ENCODE results near the gene UPP2. TPM values are rescaled to one million over a fixed set of nuclear protein-coding genes. Genes with fewer than 3 reads are reported as not detected.

UPP2 gene
- total and polyA plus RNA-seq, 2 experiments from 2014 or later, result not detected

- Histone ChIP-seq H3K4me1 (ENCODE audit: insufficient read depth) (no peaks in the 10 kb centered on the region), H3K79me2 (ENCODE audit: insufficient read depth) (no peaks in the 10 kb centered on the region), H3K9me2 (ENCODE audit: insufficient read depth) (no peaks in the 10 kb centered on the region), H3K4me3 (no peak overlapping the region), H3F3A (ENCODE audit: insufficient read depth) (no peaks in the 10 kb centered on the region), H4K20me1 (ENCODE audit: insufficient read depth) (no peaks in the 10 kb centered on the region), H3K36me3 (ENCODE audit: low read depth) (no peaks in the 10 kb centered on the region), H3K27ac (no peak overlapping the region), H3K9ac (no peak overlapping the region), H3K27me3 (replicated peaks; ENCODE audit: insufficient read depth) (no peaks in the 10 kb centered on the region), H3K4me2 (ENCODE audit: unreplicated experiment) (no peak overlapping the region), H2AFZ (no peak overlapping the region), H3K9me3 (ENCODE audit: low read depth) (no peaks in the 10 kb centered on the region)
- no peak for DNase-seq
- WGBS, 2 experiments (ENCODE audit: low coverage in 1 of 2, low lambda C conversion rate in 2 of 2, missing lambda C conversion rate in 2 of 2), result 45 to 71% methylated on average over 1 of the region's 1 CpG
- in situ Hi-C loops (cut with MboI), result no loop called here
- TF ChIP-seq EZH2phosphoT487 (IDR thresholded peaks at IDR 0.05; ENCODE audit: insufficient read depth, low read depth) (no peak), EZH2 (IDR thresholded peaks at IDR 0.05; ENCODE audit: insufficient read depth, poor library complexity, severe bottlenecking) (no peak)
Measured at GRCh38 chr2:158072361-158072760, 29.3 kb upstream of the UPP2 start.

DNA sequence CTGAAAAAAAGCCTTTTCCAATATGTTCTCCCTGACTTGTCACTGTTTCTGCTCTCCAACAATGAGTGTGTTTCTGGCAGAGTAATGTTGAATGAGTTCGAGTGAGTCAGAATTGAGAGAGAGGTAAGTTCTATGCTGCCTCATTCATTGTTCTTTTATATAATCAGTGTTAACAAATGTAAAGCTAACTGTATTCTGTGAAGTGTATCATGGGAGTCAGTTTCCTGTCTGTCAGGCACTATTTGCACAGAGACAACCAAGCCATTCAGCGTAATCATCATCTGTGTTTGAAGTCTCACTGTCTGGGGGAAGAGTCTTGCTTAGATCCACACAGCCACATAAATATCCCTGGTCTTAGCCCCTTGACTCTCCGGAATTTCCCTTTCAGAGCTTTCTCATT, 22.0 kb upstream of the UPP2 start:
- 0 to 2% methylated on average over 3 of the region's 3 CpGs for WGBS, 2 experiments (ENCODE audit: low coverage in 1 of 2, low lambda C conversion rate in 2 of 2, missing lambda C conversion rate in 2 of 2)
- Histone ChIP-seq H3K9me2 (ENCODE audit: insufficient read depth) (no peaks in the 10 kb centered on the region), H3K9me3 (ENCODE audit: low read depth) (no peaks in the 10 kb centered on the region), H3K4me1 (ENCODE audit: insufficient read depth) (no peaks in the 10 kb centered on the region), H3K9ac (no peak overlapping the region), H2AFZ (no peak overlapping the region), H3K4me2 (ENCODE audit: unreplicated experiment) (no peak overlapping the region), H3F3A (ENCODE audit: insufficient read depth) (no peaks in the 10 kb centered on the region), H3K79me2 (ENCODE audit: insufficient read depth) (no peaks in the 10 kb centered on the region), H3K4me3 (no peak overlapping the region), H4K20me1 (ENCODE audit: insufficient read depth) (no peaks in the 10 kb centered on the region), H3K27ac (no peak overlapping the region), H3K36me3 (ENCODE audit: low read depth) (no peaks in the 10 kb centered on the region), H3K27me3 (replicated peaks; ENCODE audit: insufficient read depth) (0 out of 2 replicates have a peak, but pooled peaks cover 2% of the 10 kb centered on the region)
- TF ChIP-seq EZH2 (IDR thresholded peaks at IDR 0.05; ENCODE audit: insufficient read depth, poor library complexity, severe bottlenecking), result no peak
- no peak for TF ChIP-seq EZH2phosphoT487 (IDR thresholded peaks at IDR 0.05; ENCODE audit: insufficient read depth, low read depth)
- in situ Hi-C loops (cut with MboI), result no loop called here
- peak; percentile 48 for DNase-seq

GRCh38 chr2:158088093-158088492, 13.6 kb upstream of the UPP2 start:
- Histone ChIP-seq H3K4me1 (ENCODE audit: insufficient read depth) (no peaks in the 10 kb centered on the region), H3K79me2 (ENCODE audit: insufficient read depth) (no peaks in the 10 kb centered on the region), H4K20me1 (ENCODE audit: insufficient read depth) (no peaks in the 10 kb centered on the region), H3K4me3 (no peak overlapping the region), H3K36me3 (ENCODE audit: low read depth) (no peaks in the 10 kb centered on the region), H3F3A (ENCODE audit: insufficient read depth) (no peaks in the 10 kb centered on the region), H3K4me2 (ENCODE audit: unreplicated experiment) (no peak overlapping the region), H3K9ac (no peak overlapping the region), H3K9me2 (ENCODE audit: insufficient read depth) (no peaks in the 10 kb centered on the region), H3K27me3 (replicated peaks; ENCODE audit: insufficient read depth) (no peaks in the 10 kb centered on the region), H3K27ac (no peak overlapping the region), H2AFZ (no peak overlapping the region), H3K9me3 (ENCODE audit: low read depth) (no peaks in the 10 kb centered on the region)
- TF ChIP-seq EZH2phosphoT487 (IDR thresholded peaks at IDR 0.05; ENCODE audit: insufficient read depth, low read depth), result no peak
- TF ChIP-seq EZH2 (IDR thresholded peaks at IDR 0.05; ENCODE audit: insufficient read depth, poor library complexity, severe bottlenecking), result no peak
- no peak for DNase-seq
- in situ Hi-C loops (cut with MboI), result no loop called here
- WGBS, 2 experiments (ENCODE audit: low coverage in 1 of 2, low lambda C conversion rate in 2 of 2, missing lambda C conversion rate in 2 of 2), result 24 to 27% methylated on average over 3 of the region's 3 CpGs

DNA sequence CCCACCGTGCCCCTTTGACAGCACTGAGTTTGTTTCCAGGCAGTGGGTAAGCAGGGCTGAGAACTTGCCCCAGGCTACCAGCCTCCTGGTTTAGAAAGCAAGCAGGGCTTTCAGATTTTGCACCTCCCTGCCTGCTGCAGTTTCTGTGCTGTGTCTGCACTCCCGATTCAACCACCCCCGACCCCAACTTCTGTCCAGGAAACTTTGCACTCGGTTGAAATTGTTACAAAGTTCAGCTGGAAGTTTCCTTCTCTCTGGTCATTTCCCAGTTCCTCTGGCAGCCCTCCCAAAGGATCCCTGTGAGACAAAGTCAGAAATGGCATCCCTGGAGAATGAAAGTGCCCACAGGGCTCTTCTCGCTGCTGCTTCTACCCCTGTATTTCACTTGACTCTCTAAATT, 12.4 kb upstream of the UPP2 start:
- no peak for TF ChIP-seq EZH2 (IDR thresholded peaks at IDR 0.05; ENCODE audit: insufficient read depth, poor library complexity, severe bottlenecking)
- Histone ChIP-seq H3F3A (ENCODE audit: insufficient read depth) (no peaks in the 10 kb centered on the region), H3K9me3 (ENCODE audit: low read depth) (no peaks in the 10 kb centered on the region), H3K36me3 (ENCODE audit: low read depth) (no peaks in the 10 kb centered on the region), H3K9ac (no peak overlapping the region), H3K4me3 (no peak overlapping the region), H3K79me2 (ENCODE audit: insufficient read depth) (no peaks in the 10 kb centered on the region), H3K27me3 (replicated peaks; ENCODE audit: insufficient read depth) (no peaks in the 10 kb centered on the region), H3K9me2 (ENCODE audit: insufficient read depth) (no peaks in the 10 kb centered on the region), H3K4me2 (ENCODE audit: unreplicated experiment) (no peak overlapping the region), H4K20me1 (ENCODE audit: insufficient read depth) (no peaks in the 10 kb centered on the region), H3K27ac (no peak overlapping the region), H3K4me1 (ENCODE audit: insufficient read depth) (no peaks in the 10 kb centered on the region), H2AFZ (no peak overlapping the region)
- 23 to 32% methylated on average over 5 of the region's 5 CpGs for WGBS, 2 experiments (ENCODE audit: low coverage in 1 of 2, low lambda C conversion rate in 2 of 2, missing lambda C conversion rate in 2 of 2)
- in situ Hi-C loops (cut with MboI), result no loop called here
- no peak for DNase-seq

DNA sequence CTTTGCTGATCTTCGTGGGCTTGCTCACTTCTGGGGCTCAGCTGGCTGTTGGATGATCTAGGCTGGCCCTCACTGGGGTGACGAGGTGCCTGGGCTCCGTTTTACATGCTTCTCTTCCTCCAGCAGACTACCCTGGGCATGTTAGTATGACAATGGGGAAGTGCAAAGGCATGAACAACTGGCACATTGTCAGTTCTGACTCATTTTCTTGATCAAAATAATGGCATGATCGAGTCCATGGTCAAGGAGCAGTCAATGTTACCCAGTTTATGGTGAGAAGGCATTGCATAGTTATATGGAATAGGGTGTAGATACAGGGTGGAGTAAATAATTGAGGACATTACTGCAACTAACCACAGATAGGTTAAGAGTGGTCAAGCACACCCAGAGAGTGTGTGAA, 10.0 kb upstream of the UPP2 start:
- Histone ChIP-seq H3F3A (ENCODE audit: insufficient read depth) (no peaks in the 10 kb centered on the region), H3K9ac (no peak overlapping the region), H3K27ac (no peak overlapping the region), H3K79me2 (ENCODE audit: insufficient read depth) (no peaks in the 10 kb centered on the region), H3K27me3 (replicated peaks; ENCODE audit: insufficient read depth) (no peaks in the 10 kb centered on the region), H3K4me3 (no peak overlapping the region), H3K9me3 (ENCODE audit: low read depth) (no peaks in the 10 kb centered on the region), H2AFZ (no peak overlapping the region), H3K4me2 (ENCODE audit: unreplicated experiment) (no peak overlapping the region), H3K9me2 (ENCODE audit: insufficient read depth) (no peaks in the 10 kb centered on the region), H4K20me1 (ENCODE audit: insufficient read depth) (no peaks in the 10 kb centered on the region), H3K36me3 (ENCODE audit: low read depth) (no peaks in the 10 kb centered on the region), H3K4me1 (ENCODE audit: insufficient read depth) (no peaks in the 10 kb centered on the region)
- TF ChIP-seq EZH2phosphoT487 (IDR thresholded peaks at IDR 0.05; ENCODE audit: insufficient read depth, low read depth) (no peak), EZH2 (IDR thresholded peaks at IDR 0.05; ENCODE audit: insufficient read depth, poor library complexity, severe bottlenecking) (no peak)
- in situ Hi-C loops (cut with MboI), result no loop called here
- DNase-seq, result no peak
- WGBS, 2 experiments (ENCODE audit: low coverage in 1 of 2, low lambda C conversion rate in 2 of 2, missing lambda C conversion rate in 2 of 2), result 11 to 23% methylated on average over 4 of the region's 4 CpGs
